Panc1 (cell line): ENCODE data around the gene LHB. TPM values are rescaled to one million over a fixed set of nuclear protein-coding genes. Genes with fewer than 3 reads are reported as not detected.

Source experiments
- ATAC-seq: fragments of 200-7000 bp; cut with Tn5 transposase; 2 replicates; pipeline ENCODE4 v1.9.1; 2020; ENCODE audit warnings: mild to moderate bottlenecking, moderate library complexity
- BruUV-seq: library from RNA; stranded (reverse); fragments of 400-500 nt; replicated peaks from 2 replicates; lab custom pipeline; 2021; lab: Mats Ljungman, UMichigan
- CTCF ChIA-PET: fragments of 300-600 bp; sonication (Branson Sonifier 250); formaldehyde crosslinking; loops from one replicate; lab custom pipeline; 2022; ENCODE audit warnings: antibody characterized with exemption; lab: Charles Lee
- POLR2A ChIA-PET: fragments of 300-600 bp; sonication (Branson Sonifier 250); formaldehyde crosslinking; loops from one replicate; lab custom pipeline; 2022; ENCODE audit warnings: antibody characterized with exemption; lab: Charles Lee
- DNase-seq: peaks from one replicate; pipeline ENCODE4 v3.0.0-alpha.2; 2010; ENCODE audit warnings: low read depth, low spot score
- H3K27ac ChIP-seq: 2 replicates; pipeline ENCODE4 v1.5.1; 2011; ENCODE audit warnings: mild to moderate bottlenecking, low read length, inconsistent platforms
- H3K27me3 ChIP-seq: fragments of 200-500 bp; sonication (Bioruptor generic); 2 replicates; pipeline ENCODE4 v1.6.0; 2014; ENCODE audit warnings: low read length, inconsistent platforms; ENCODE audit not compliant: control insufficient read depth, insufficient read depth
- H3K36me3 ChIP-seq: fragments of 200-500 bp; sonication (Bioruptor generic); 2 replicates; pipeline ENCODE4 v1.5.1; 2014; ENCODE audit warnings: inconsistent platforms, mild to moderate bottlenecking, low read length, moderate library complexity; ENCODE audit not compliant: control insufficient read depth, insufficient read depth
- H3K4me1 ChIP-seq: 2 replicates; pipeline ENCODE4 v1.5.1; 2011; ENCODE audit warnings: inconsistent platforms, mild to moderate bottlenecking, low read length, moderate library complexity; ENCODE audit not compliant: control insufficient read depth, insufficient read depth
- H3K4me3 ChIP-seq, 2 experiments: 2 replicates each; pipeline ENCODE4 v1.5.1; 2011 to 2012; ENCODE audit warnings: low read depth in 2 of 2, low read length in 2 of 2, mild to moderate bottlenecking in 2 of 2, inconsistent platforms in 1 of 2, moderate library complexity in 1 of 2
- H3K9me3 ChIP-seq: fragments of 200-500 bp; sonication (Bioruptor generic); 2 replicates; pipeline ENCODE4 v1.5.1; 2014; ENCODE audit warnings: low read depth, mild to moderate bottlenecking, inconsistent platforms, low read length, moderate library complexity; ENCODE audit not compliant: control insufficient read depth, insufficient read depth
- CTCF ChIP-seq: fragments of 450-650 bp; IDR thresholded peaks from 2 replicates; pipeline ENCODE4 v1.5.1; 2017; ENCODE audit warnings: mild to moderate bottlenecking
- POLR2AphosphoS5 ChIP-seq: IDR thresholded peaks from 2 replicates; pipeline ENCODE4 v1.6.1; 2012; ENCODE audit warnings: mild to moderate bottlenecking, low read depth, low read length, moderate library complexity
- REST ChIP-seq, 2 experiments: IDR thresholded peaks; 2 replicates each; pipeline ENCODE4 v1.6.1; 2011 to 2012; ENCODE audit warnings: low read depth in 2 of 2, control low read depth in 1 of 2, low read length in 1 of 2, mild to moderate bottlenecking in 1 of 2, moderate library complexity in 1 of 2; ENCODE audit not compliant: insufficient read depth in 1 of 2
- SIN3A ChIP-seq: IDR thresholded peaks from 2 replicates; pipeline ENCODE4 v1.6.1; 2012; ENCODE audit warnings: low read depth, mild to moderate bottlenecking, low read length, moderate library complexity, borderline replicate concordance; ENCODE audit not compliant: insufficient read depth
- TCF7L2 ChIP-seq: IDR thresholded peaks from 2 replicates; pipeline ENCODE4 v1.6.1; 2011; ENCODE audit warnings: mild to moderate bottlenecking, low read depth, low read length, inconsistent platforms
- in situ Hi-C: cut with HindIII; loops from 2 replicates; pipeline ENCODE4 v1.10.0; 2016; ENCODE audit warnings: low sequenced_read_pairs, low pct_unique_long_range_greater_than_20kb
- intact Hi-C: fragments of 100-400 bp; cut with micrococcal nuclease; formaldehyde crosslinking; loops from one replicate; pipeline ENCODE4 v1.10.0; 2022; ENCODE audit not compliant: unreplicated experiment
- total RNA-seq: library from RNA; stranded (reverse); gene quantifications from one replicate; pipeline ENCODE4 v1.2.1, GENCODE V29; 2021; ENCODE audit not compliant: unreplicated experiment

Gene LHB
- total RNA-seq, 1 experiment from 2014 or later = 0.39 TPM

DNA sequence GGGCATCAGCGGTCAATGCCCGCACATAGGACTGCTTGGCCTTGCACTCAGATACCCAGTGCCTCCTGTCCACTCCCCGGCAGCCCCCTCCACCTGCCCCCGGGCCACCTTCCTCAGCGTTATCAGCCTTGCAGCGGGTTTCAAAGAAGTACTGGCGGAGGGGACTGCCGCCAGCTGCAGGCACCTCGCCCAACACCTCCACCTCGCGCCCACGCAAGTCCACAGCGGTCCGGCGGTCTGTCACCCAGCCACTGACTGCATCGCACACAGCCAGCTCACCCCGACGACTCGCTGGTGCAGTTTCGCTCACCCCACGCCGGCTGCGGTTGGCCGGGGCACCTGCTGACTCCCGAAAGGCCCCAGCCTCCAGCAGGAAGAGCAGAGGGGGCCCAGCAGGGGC lies 44.6 kb upstream of the LHB start:
- no TSS peak for BruUV-seq
- H3K9me3 ChIP-seq = no peaks in the 10 kb centered on the region
- in situ Hi-C loops = no loop called here
- peaks cover 4% of the 10 kb centered on the region; the same call in 1 of the 2 replicates for H3K4me1 ChIP-seq
- ATAC-seq = no peak
- no peak for TF ChIP-seq SIN3A
- no peak for TF ChIP-seq TCF7L2
- TF ChIP-seq REST (IDR thresholded peaks at IDR 0.05; ENCODE audit: insufficient read depth in 1 of 2, low read depth in 2 of 2, low read length in 1 of 2) = no peak
- no peak for TF ChIP-seq CTCF
- no peak for TF ChIP-seq POLR2AphosphoS5
- no peak overlapping the region for H3K27ac ChIP-seq
- no peak overlapping the region for H3K4me3 ChIP-seq
- H3K36me3 ChIP-seq = no peaks in the 10 kb centered on the region
- POLR2A ChIA-PET = no interaction called here
- CTCF ChIA-PET = no interaction called here
- no peak for DNase-seq
- intact Hi-C loops = no loop called here
- no peaks in the 10 kb centered on the region for H3K27me3 ChIP-seq

DNA sequence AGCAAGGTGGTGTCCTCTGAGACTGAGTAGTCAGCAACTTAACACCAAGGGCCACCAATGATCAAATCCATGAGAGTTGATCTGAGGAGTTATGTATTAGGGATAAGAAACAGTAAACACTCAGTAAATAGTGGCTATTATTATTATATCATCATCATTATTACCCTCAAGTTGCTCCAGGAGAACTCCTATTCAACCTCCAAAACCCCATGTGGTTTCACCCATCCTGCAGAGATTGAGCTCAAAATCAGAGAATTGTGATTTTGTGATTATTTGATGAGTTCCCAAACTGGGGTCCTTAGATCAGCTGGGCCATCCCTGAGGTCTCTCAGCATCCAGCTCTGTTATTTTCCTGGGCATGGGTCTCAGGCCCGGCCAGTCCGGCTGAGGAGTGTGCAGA lies 44.1 kb upstream of the LHB start:
- Histone ChIP-seq H3K4me3 (no peak overlapping the region), H3K36me3 (no peaks in the 10 kb centered on the region), H3K27me3 (no peaks in the 10 kb centered on the region), H3K9me3 (no peaks in the 10 kb centered on the region), H3K4me1 (peaks cover 4% of the 10 kb centered on the region; the same call in 1 of the 2 replicates), H3K27ac (no peak overlapping the region)
- CTCF ChIA-PET = no interaction called here
- intact Hi-C loops (no loop called here), in situ Hi-C loops (no loop called here)
- no peak for ATAC-seq
- TF ChIP-seq POLR2AphosphoS5 = no peak
- no peak for TF ChIP-seq SIN3A
- TF ChIP-seq TCF7L2 = no peak
- TF ChIP-seq REST (IDR thresholded peaks at IDR 0.05; ENCODE audit: insufficient read depth in 1 of 2, low read depth in 2 of 2, low read length in 1 of 2) = no peak
- no peak for TF ChIP-seq CTCF
- no TSS peak for BruUV-seq
- DNase-seq = no peak
- POLR2A ChIA-PET = no interaction called here
